GM19468 (cell line): ENCODE data around the gene HTT-AS.

Experiments
- ATAC-seq: cut with Tn5 transposase; IDR thresholded peaks from one replicate; pipeline ENCODE4 v1.9.1; 2021; ENCODE audit warnings: mild to moderate bottlenecking, moderate library complexity, moderate number of reproducible peaks; ENCODE audit not compliant: unreplicated experiment; ENCODE audit errors: extremely low read depth

The HTT-AS gene

GRCh38 chr4:3034231-3034630 lies 40.1 kb downstream of the HTT-AS start:
- ATAC-seq: no peak

- no peak for ATAC-seq
Observed at GRCh38 chr4:3031357-3032082, 42.8 kb downstream of the HTT-AS start.

GRCh38 chr4:3030566-3031356 lies 43.6 kb downstream of the HTT-AS start:
- ATAC-seq: no peak

- ATAC-seq: no peak
Observed at GRCh38 chr4:3029464-3029863, 44.9 kb downstream of the HTT-AS start.

- ATAC-seq: no peak
Observed at GRCh38 chr4:3026540-3026939, 47.8 kb downstream of the HTT-AS start.

DNA sequence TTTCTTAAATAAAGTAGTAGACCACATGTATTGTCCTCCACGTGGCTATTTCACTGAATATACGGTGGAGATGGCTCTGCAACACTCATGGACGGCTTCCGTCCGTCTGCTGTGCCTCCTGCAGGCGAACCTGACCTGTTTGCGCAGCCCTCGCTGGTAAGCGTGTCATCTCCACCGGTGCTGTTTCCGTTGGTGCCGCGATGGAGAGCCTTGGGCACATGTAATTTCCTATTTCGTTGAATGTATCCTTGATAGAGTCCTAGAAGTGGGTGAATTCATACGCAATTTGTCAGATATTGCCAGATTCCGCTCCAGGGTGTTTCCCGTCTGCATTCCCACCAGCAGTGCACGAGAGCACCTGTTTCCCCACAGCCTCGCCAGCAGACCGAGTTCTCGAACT lies 48.5 kb downstream of the HTT-AS start:
- no peak for ATAC-seq

DNA sequence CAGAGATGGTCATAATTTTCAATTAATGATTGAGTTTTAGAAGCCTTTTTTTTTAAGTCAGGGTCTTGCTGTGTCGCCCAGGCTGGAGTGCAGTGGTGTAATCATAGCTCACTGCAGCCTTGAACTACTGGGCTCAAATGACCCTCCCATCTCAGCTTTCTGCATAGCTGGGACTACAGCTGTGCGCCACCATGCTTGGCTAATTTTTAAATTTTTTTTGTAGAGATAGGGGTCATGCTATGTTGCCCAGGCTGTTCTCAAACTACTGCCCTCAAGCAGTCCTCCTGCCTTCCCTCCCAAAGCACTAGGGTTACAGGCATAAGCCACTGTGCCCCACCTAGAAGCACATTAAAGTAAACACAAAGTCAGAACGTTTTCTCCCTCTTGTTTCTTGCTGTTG lies 51.7 kb downstream of the HTT-AS start:
- ATAC-seq: no peak

DNA sequence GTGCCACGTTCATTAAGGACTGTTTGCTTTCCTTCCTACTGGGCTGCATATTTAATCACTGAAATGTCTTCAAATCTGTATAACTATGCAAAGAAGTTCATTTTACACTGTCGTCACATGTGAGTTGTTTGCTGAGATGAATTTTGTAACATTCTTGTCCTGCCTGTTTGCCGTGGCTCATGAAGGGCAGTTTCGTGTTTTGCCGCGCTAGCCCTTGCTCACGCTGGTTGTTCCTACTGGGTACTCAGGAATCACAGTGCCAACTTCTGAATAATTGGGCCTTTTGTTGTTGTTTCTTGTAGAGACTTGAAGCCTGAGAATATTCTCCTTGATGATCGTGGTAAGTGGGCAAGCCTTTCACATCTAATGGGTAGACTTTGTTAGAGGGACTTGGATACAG lies 52.2 kb downstream of the HTT-AS start:
- no peak for ATAC-seq

GRCh38 chr4:3021627-3022026 lies 52.7 kb downstream of the HTT-AS start:
- ATAC-seq: no peak

DNA sequence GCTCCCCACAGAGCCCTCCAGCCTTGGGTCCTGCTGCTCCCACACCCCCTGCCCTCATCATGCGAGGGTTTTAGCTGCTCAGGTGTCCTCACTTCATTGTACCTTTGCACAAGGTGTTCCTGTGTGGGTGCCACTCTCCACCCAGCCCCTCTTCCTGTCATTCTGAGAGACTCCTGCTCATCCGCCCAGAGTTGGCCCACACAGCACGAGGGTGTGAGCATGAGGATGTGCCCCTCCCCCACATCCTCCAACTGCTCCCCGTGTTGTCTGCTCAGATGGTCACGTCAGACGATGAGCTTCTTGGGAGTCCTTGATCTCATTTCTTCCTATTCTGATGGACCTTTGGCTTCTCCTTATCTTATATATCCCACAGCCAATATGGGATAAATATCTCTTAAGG lies 53.2 kb downstream of the HTT-AS start:
- ATAC-seq: no peak

DNA sequence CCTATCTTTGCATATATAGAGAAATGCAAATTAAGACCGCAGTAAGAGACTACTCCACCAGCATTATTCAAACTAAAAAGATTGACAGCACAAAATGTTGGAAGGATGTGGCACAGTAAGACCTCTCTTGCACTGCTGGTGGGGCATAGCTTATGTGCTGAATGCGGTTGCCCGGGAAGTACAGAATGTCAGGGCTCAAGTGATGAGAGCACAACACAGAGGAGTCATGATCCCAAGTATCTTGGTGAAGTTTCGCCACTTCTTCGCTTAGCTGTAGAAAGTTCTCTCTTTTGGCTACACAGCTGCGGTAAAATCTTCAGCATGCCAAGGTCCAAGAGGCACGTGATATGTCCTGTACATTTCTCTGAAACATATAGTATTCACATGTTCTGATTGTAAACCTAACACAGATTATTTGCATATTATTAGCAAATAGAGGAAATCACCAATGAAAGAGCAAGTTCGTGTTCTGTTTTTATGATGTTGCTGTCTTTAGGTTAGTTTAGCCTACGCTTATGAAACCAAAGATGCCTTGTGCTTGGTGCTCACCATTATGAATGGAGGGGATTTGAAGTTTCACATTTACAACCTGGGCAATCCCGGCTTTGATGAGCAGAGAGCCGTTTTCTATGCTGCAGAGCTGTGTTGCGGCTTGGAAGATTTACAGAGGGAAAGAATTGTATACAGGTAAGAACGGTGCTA lies 55.0 kb downstream of the HTT-AS start:
- ATAC-seq: no peak

DNA sequence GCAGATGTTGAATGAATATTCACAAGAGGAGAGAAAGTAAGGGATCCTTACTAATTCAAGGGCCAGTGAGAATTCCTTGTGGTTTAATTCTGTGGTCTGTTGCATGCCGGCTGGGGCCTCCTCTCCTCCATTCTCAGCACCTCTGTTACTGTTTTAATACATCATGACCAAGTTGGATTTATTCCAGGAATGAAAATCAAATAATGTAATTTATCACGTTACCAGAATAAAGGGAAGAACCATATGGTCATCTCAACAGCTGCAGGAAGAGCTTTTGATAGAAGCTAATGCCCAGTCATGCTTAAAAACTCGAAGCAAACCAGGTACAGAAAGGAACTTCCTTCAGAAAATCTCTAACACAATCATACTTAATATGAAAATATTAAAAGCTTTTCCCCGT lies 56.8 kb downstream of the HTT-AS start:
- ATAC-seq: no peak

GRCh38 chr4:3016961-3017360 lies 57.4 kb downstream of the HTT-AS start:
- no peak for ATAC-seq

DNA sequence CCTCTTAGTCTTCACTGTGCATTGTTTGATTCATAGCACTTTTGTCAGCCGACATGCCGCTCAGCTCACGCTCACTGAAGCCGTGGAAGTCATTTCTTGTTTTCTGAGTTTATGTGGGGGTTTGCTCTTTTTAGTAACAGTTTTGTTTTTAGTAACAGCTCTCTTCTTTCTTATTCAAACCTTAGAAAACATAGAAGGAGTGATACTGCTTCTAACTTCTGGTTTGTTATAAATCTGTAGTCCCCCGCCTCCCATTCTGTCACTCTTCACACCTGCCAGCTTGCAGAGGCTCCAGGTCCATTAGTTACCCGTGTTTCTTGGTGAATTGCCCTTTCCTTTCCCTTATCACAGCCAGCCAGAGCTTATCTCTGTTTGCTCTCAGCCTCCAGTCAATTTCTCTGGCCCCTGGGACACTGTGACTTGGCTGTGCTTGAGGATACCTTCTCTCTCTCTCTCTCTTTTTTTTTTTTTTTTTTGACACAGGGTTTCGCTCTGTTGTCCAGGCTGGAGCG lies 60.4 kb downstream of the HTT-AS start:
- peak; percentile 19 for ATAC-seq
